Germinal center (tissue), 1 donor: ENCODE data around the gene DBNDD2.

Experiments
- DNase-seq: peaks from one replicate; pipeline ENCODE4 v3.0.0; 2012; ENCODE audit warnings: mixed read lengths, low spot score

Gene DBNDD2

DNA sequence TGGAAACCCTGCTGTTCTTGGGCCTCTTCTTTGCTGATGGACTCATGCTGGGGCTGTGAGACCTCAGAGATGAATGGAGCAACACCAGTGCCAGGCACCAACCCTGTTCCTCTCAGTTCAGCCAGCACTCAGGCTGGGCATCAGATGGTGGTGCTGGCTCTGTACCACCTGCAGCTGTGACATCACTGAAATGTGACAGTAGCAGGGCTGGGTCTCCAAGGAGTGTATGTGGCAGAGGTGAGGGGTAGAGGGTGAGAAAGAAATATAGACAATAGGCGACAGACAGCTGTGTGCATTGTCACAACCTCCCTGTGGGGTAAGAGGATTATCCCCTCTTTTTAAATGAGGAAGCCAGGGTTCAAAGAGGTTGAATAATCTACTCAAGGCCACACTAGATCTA, 29.9 kb upstream of the DBNDD2 start, which contains the start of gene TP53TG5:
Gene TP53TG5 (minus strand): TSS at position 135 of the 400 bp plus-strand sequence. CDS start 89 bp downstream, at position 46.
- no peak for DNase-seq

DNA sequence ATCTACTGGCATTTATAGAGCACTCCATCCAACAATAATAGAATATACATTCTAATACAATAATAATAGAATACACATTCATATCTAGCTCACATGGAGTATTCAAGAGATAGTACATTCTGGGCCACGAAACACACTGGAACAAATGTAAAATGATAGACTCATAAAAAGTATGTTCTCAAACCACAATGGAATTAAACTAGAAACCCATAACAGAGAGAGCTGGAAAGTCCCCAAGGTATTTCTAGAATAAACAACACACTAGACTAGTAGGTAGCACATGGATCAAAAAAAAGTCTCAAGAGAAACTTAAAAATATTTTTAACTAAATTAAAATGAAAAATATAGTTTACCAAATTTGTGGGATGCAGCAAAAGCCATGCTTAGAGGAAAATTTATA, 20.8 kb upstream of the DBNDD2 start:
- DNase-seq: no peak

DNA sequence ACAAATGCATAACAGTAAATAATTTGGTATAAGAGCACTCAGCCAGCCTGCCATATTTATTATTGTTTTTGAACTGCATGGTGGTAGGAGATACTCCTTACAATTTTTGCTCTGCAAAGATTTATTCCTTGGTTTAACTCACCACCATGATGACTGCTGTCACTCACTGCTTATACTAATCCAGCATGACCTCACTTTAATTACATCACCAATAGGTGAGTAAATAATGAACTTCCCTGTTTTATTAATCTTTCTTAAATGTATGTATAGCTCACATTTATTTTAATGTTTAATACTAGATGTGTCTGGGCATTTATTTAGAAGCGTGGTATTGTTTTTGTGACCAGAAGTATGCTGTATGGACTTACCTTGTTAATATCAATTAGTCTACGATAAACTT, 17.2 kb upstream of the DBNDD2 start:
- no peak for DNase-seq

DNA sequence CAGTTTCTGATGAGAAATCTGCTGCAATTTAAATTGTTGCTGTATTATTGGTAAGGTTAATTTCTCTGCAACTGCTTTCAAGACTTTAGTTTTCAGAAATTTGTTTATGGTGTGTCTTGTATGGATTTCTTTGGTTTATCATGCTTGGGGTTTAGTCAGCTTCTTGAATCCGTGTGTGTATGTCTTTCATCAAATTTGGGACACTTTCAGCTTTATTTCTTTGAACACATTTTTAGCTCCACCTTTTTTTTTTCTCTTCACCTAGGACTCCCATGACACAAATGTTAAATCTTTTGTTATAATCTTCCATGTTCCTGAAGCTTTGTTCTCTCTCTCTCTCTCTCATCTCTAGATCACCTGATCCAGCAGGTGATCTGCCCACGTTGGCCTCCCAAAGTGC, 16.5 kb upstream of the DBNDD2 start:
- DNase-seq: no peak

GRCh38 chr20:45392733-45393132, 15.4 kb upstream of the DBNDD2 start:
- DNase-seq: no peak

DNA sequence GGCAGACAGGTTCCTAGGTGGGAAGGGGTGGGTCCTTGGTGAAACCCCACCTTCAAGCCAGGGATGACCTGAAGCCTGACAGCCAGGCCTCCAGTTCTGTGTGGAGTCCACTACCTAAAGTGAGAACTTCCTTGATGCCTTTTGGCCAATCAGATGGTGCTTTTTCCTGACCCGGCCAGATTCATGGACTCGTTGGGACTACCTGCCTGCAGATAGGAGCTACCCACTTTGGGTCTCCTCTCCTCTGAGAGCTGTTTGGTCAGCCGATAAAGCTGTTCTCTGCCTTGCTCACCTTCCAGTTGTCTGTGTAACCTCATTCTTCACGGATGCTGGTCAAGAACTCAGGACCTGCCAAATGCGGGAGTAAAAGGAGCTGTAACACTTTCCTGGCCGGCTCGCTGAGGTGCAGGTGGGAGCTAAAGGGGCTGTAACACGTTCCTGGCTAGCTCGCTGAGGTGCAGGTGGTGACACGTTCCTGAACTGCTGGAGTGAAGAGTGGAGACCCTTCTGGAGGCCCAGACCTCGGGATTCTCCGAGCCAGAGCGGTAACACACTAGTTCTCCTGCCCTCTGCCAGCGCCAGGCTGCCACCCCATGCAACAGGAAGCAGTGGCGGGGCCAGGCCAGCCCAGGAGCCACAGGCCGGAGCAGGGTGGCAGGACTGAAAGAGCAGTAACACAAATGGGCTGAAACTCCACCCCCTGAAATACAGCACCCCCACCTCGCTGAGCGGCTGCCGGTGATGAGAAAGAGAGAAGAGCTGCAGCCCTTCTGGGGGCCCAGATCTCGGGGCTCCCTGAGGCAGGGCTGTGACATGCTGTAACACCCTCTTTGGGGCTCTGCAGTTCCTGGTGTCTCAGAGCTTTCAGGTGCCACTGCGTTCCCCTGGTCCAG, 13.6 kb upstream of the DBNDD2 start:
- DNase-seq: no peak

DNA sequence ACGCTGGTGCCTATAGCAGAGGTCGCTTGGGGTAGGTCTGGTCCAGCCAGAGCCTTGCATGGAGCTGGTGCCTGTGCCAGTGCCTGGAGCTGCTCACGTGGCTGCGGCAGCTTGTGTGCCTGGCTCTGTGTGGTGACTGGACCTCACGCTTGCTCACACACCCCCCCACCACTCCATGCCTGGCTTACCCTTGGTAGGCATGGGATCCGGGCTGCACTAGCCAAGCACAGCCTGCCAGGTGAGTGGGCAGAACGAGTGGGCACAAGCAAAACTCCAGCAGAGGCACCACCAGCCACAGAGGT, 13.0 kb upstream of the DBNDD2 start:
- no peak for DNase-seq

- DNase-seq: no peak
Measured at GRCh38 chr20:45399018-45399417, 9.1 kb upstream of the DBNDD2 start.

DNA sequence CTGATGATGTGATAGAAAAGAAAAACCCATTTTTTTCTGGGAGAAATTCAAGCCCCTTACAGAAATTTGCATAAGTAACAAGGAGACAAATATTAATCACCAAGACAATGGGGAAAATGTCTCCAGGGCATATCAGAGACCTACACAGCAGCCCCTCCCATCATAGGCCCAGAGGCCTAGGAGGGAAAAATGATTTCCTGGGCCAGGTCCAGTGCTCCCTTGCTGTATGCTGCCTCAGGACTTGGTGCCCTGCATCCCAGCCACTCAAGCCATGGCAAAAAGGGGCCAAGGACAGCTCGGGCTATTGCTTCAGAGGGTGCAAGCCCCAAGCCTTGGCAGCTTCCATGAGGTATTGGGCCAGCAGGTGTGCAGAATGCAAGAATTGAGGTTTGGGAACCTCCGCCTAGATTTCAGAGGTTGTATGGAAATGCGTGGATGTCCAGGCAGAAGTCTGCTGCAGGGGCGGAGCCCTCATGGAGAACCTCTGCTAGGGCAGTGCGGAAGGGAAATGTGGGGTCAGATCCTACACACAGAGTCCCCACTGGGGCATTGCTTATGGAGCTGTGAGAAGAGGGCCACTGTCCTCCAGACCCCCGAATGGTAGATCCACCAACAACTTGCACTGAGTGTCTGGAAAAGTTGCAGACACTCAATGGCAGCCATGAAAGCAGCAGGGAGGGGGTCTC, 7.6 kb upstream of the DBNDD2 start:
- DNase-seq: no peak

GRCh38 chr20:45402946-45403345, 5.1 kb upstream of the DBNDD2 start:
- DNase-seq: no peak

- DNase-seq: no peak
Measured at GRCh38 chr20:45404438-45404837, 3.7 kb upstream of the DBNDD2 start.

DNA sequence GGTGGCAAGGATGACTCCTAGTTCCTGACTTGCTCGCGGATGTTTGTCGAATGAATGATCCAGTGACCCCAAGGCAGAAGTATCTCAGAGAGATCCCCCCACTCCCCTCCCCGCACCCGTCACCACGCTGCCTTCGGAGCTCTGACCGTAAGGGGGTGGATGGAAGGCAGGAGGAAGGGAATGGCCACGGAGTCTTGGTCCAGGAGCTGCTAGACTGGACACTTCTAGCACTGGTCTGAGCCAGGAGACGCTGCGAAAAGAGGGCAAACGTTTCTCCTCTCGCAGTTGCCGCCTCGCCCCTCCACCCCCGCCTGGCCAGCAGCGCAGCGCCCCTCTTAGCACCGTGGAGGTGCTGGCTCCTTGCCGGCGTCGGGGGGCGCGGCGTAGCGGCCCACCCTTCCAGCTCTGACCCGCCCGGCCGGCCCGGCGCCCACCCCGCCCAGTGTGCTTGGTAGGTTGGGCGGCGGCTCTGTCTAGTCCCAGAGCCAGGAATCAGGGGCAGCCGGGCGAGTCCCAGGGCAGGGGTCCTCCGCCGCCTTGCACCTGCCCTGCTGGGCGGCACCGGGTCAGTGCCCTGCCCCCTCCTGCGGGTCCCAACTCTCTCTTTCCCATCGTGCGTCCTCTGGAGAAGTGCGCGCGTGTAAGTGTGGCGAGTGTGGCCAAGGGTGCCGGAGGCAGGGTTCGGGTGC, 2.4 kb upstream of the DBNDD2 start:
- DNase-seq: peak; percentile 10

DNA sequence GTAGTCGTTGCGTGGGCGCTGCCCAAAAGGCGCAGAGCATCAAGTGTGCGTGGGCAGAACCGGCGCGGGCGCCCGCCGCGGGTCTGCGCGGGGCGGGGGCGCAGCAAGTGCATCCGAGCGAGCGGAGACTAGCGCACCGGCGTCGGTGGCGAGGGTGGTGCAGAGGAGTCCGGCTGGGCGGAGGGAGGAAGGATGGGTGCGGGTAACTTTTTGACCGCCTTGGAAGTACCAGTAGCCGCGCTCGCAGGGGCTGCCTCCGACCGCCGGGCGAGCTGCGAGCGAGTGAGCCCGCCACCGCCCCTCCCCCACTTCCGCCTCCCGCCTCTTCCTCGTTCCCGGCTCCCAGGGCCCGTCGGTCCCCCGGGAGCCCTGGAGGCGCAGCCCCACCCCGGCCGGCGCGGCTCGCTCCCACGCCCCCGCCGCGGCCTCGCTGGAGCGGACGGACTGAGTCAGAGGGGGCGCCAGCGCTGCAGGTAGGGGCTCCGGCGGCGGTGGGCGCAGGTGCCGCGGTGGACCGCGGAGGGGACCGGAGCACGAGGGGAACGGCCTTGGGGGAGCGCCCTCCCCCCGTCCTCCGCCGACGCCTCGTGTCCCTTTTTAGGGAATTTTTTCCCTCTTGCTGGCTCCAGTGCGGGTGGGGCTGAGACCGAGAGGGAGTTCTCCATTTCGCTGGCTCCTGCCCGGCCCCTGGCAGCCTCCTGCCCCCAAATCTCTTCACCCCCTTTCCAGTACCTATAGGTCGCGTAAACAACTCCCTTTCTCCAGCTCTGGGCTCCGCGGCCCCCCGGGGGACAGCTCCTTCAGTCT, 1.6 kb upstream of the DBNDD2 start:
- DNase-seq: peak; percentile 33

DNA sequence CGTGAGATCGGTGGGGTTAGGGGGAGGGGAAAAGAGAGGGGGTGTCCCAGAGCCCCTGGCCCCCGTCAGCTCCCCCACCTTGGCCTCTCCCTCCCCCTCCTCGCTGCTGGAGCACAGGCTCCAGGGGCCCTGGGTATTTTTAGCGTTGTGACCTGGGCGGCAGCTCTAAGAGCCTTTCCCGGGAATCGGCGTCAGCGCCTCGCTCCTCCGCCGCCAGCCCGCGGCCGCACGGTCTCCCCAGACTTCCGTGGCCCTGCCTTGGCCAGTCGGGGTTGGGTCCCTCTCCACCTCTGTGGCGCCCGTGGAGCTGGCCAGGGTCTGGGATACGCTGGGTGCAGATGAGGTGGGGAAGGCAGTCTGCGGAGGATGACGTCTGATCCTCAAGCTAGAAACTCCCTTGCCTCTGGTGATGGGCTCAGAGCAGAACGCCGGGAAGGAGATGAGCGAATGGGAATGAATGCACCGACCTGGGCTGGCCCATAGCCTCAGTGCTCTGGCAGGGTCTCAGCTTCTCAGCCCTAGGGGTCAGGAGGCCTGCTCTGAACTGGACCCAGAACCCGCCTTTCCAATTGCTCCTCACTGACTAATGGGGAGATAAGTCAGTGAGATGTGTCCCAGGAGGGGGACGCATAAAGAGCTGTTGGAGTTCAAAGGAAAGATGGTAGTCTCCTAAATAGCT, 883 bp upstream of the DBNDD2 start:
- no peak for DNase-seq

DNA sequence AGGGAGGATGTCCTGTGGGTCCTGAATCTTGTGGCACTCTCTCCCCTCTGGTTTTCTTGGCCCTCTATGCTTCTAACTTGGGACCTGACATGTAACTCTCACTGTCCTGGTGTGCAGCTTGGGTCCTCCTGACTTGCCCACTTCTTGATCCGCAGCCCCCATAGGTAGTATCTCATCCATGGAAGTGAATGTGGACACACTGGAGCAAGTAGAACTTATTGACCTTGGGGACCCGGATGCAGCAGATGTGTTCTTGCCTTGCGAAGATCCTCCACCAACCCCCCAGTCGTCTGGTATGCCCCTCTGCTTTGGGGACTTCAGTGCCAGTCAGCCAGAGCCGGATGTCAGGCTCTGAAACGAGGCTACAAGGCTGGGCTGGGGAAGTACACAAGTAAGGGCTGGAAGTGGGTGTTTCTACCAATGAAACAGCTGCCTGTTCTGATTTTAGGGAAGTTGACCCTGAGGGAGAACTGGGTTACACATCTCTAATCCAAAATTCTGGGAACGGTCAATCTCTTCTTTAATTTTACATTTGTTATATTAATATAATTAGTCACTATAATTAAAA, 641 bp downstream of the DBNDD2 start:
- DNase-seq: peak; percentile 38

GRCh38 chr20:45409521-45410272, 1.6 kb downstream of the DBNDD2 start:
- DNase-seq: no peak

GRCh38 chr20:45410887-45411286, 2.8 kb downstream of the DBNDD2 start:
- DNase-seq: no peak

DNA sequence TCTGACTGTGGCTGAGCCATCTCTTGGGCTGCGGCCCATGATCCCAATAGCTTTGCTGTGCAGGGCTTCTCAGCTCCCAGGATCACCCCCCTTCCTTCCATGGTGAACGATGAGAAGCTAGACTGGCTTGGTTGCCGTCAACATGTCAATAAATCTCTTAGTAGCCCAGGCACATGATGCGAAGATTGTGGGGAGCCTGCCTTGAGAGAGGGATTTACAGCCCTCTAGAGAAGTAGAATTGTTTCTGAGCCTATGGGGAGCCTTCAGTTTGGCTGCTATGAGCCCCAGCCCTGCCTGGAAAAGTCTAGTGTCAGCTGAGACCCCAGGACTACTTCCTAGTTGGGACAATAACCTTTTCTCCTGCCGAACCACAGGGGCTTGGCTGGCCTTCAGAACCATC, 4.6 kb downstream of the DBNDD2 start:
- DNase-seq: no peak

DNA sequence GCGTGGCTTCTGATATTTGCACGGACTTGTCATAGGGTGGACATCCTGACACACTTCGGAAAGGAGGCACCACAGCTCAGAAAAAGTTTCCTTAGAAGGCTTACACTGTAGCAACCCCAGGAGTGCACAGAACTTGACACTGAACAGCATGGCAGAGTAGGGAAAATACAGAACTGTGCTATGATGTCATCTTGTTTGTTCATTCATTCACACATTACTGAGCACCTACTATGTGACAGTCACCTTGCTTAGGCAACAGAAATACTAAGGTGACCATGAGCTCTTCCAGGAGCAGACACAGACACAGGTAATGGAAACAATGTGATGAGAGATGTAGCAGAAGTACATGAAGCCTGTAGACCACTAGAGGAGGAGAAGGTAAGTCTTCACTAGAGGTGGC, 5.4 kb downstream of the DBNDD2 start:
- no peak for DNase-seq

GRCh38 chr20:45415822-45416637, 7.9 kb downstream of the DBNDD2 start, which contains the start of gene PIGT:
PIGT (plus strand) TSS chr20:45416141; CDS start chr20:45416157, 16 bp downstream.
- peak; percentile 83 for DNase-seq
